Astrocyte (in vitro differentiated cells and primary cell): ENCODE results near the gene KCNH4. TPM values are rescaled to one million over a fixed set of nuclear protein-coding genes. Genes with fewer than 3 reads are reported as not detected.

Experiments
- DNase-seq: peaks from one replicate; pipeline ENCODE4 v3.0.0-alpha.2; 2010; ENCODE audit warnings: low read depth
- FAIRE-seq: peaks from 2 replicates; lab custom pipeline; 2011; peaks lifted over from hg19 to GRCh38; lab: Jason Lieb, UNC
- H2AFZ ChIP-seq: 2 replicates; pipeline ENCODE4 v1.6.0; 2012; ENCODE audit warnings: low read depth, low read length, inconsistent platforms
- H3K27ac ChIP-seq: 2 replicates; pipeline ENCODE4 v1.5.1; 2011; ENCODE audit warnings: low read depth, low read length, inconsistent platforms
- H3K27me3 ChIP-seq: 2 replicates; pipeline ENCODE4 v1.6.0; 2011; ENCODE audit warnings: low read length, inconsistent platforms; ENCODE audit not compliant: insufficient read depth
- H3K36me3 ChIP-seq: 2 replicates; pipeline ENCODE4 v1.5.1; 2011; ENCODE audit warnings: low read length, inconsistent platforms; ENCODE audit not compliant: insufficient read depth
- H3K4me1 ChIP-seq: 2 replicates; pipeline ENCODE4 v1.5.1; 2011; ENCODE audit warnings: low read length, inconsistent platforms; ENCODE audit not compliant: insufficient read depth
- H3K4me2 ChIP-seq: 2 replicates; pipeline ENCODE4 v1.6.0; 2012; ENCODE audit warnings: low read length, inconsistent platforms
- H3K4me3 ChIP-seq: 2 replicates; pipeline ENCODE4 v1.5.1; 2011; ENCODE audit warnings: low read depth, mild to moderate bottlenecking, low read length, inconsistent platforms; ENCODE audit not compliant: insufficient read depth
- H3K79me2 ChIP-seq: 2 replicates; pipeline ENCODE4 v1.6.0; 2012; ENCODE audit warnings: mild to moderate bottlenecking, low read length, inconsistent platforms; ENCODE audit not compliant: insufficient read depth
- H3K9ac ChIP-seq: 2 replicates; pipeline ENCODE4 v1.6.0; 2012; ENCODE audit warnings: mild to moderate bottlenecking, low read length, inconsistent platforms
- H3K9me3 ChIP-seq: 2 replicates; pipeline ENCODE4 v1.5.1; 2012; ENCODE audit warnings: low read depth, mild to moderate bottlenecking, low read length, inconsistent platforms; ENCODE audit not compliant: insufficient read depth
- H4K20me1 ChIP-seq: 2 replicates; pipeline ENCODE4 v1.6.0; 2012; ENCODE audit warnings: low read length, inconsistent platforms; ENCODE audit not compliant: insufficient read depth
- H3K27ac Mint-ChIP-seq: one replicate; pipeline ENCODE4 v1.8.0; 2021; ENCODE audit warnings: mild to moderate bottlenecking, mixed read lengths; ENCODE audit not compliant: unreplicated experiment
- H3K27me3 Mint-ChIP-seq: one replicate; pipeline ENCODE4 v1.8.0; 2021; ENCODE audit warnings: low read depth, mixed read lengths; ENCODE audit not compliant: unreplicated experiment
- H3K36me3 Mint-ChIP-seq: one replicate; pipeline ENCODE4 v1.8.0; 2021; ENCODE audit warnings: low read depth, mixed read lengths; ENCODE audit not compliant: unreplicated experiment
- H3K4me1 Mint-ChIP-seq: one replicate; pipeline ENCODE4 v1.8.0; 2021; ENCODE audit warnings: low read depth, mixed read lengths; ENCODE audit not compliant: unreplicated experiment
- H3K4me3 Mint-ChIP-seq: one replicate; pipeline ENCODE4 v1.8.0; 2021; ENCODE audit warnings: mild to moderate bottlenecking, moderate library complexity, mixed read lengths; ENCODE audit not compliant: unreplicated experiment
- H3K9me3 Mint-ChIP-seq: one replicate; pipeline ENCODE4 v1.8.0; 2021; ENCODE audit warnings: mild to moderate bottlenecking, mixed read lengths; ENCODE audit not compliant: unreplicated experiment
- CTCF ChIP-seq: IDR thresholded peaks from 2 replicates; pipeline ENCODE4 v1.5.1; 2011; ENCODE audit warnings: low read depth, mild to moderate bottlenecking, inconsistent platforms, low read length, moderate library complexity; ENCODE audit not compliant: insufficient read depth
- EZH2 ChIP-seq: IDR thresholded peaks from 2 replicates; pipeline ENCODE4 v1.6.1; 2012; ENCODE audit warnings: mild to moderate bottlenecking, low read length, inconsistent platforms; ENCODE audit not compliant: insufficient read depth
- total RNA-seq: library from RNA; stranded (reverse); gene quantifications from 2 replicates; pipeline ENCODE4 v1.2.1, GENCODE V29; 2021

KCNH4 gene
- total RNA-seq, 1 donor from 2014 or later: not detected

DNA sequence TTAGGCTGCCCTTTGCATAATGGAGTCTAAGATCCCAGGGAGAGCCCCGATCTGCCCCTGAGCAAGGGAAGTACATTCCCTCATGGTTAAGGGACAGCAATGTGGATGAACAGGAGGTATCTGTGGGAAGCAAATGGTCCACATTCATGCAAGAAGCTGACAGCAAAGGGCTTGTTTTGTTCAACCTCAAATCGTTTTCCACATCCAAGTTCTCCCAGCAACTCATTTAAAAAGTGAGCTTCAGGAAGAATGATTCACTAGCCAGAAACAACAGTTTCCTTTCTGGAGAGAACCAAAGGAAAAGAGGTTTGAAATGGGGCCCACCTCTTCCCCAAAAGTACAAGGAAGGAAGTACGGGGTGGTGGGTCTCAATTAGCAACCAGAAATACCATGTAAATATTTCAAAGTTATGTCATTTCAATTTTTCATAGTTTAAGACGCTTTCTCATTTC is 48.9 kb downstream of the KCNH4 start:
- peak; percentile 77 for FAIRE-seq
- H3K9me3 Mint-ChIP-seq: no peaks in the 10 kb centered on the region
- Histone ChIP-seq H3K4me3 (no peak overlapping the region), H3K4me2 (peak overlapping the region; percentile 41), H4K20me1 (peaks cover 80% of the 10 kb centered on the region), H3K27ac (peak overlapping the region; percentile 25), H3K36me3 (peaks cover 23% of the 10 kb centered on the region), H3K79me2 (peaks cover 82% of the 10 kb centered on the region), H3K9ac (peak overlapping the region; percentile 9), H2AFZ (no peak overlapping the region), H3K27me3 (no peaks in the 10 kb centered on the region), H3K9me3 (no peaks in the 10 kb centered on the region), H3K4me1 (peaks cover 41% of the 10 kb centered on the region)
- no peaks in the 10 kb centered on the region for H3K27me3 Mint-ChIP-seq
- peak overlapping the region; percentile 23 for H3K4me3 Mint-ChIP-seq
- peaks cover 24% of the 10 kb centered on the region for H3K36me3 Mint-ChIP-seq
- TF ChIP-seq CTCF: no peak
- no peak for TF ChIP-seq EZH2
- no peak overlapping the region for H3K27ac Mint-ChIP-seq
- peak; percentile 47 for DNase-seq
- H3K4me1 Mint-ChIP-seq: peaks cover 72% of the 10 kb centered on the region

DNA sequence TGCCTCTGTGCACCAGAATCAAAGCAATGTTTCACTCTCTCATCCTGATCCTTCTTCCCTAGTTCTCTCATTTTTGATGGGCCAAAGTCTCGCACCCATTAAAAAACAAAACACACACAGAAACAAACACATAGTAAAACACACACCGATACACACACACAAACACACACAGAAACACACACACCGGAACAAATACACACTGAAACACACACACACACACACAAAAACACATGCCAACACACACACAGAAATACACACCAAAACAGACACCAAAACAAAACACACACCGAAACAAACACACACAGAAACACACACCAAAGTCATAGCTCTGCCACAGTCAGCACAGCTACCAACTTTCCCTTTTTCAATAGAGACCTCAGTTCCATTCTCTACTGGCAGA is 49.7 kb downstream of the KCNH4 start:
- Histone ChIP-seq H4K20me1 (peaks cover 78% of the 10 kb centered on the region), H2AFZ (no peak overlapping the region), H3K9me3 (no peaks in the 10 kb centered on the region), H3K9ac (no peak overlapping the region), H3K4me2 (peak overlapping the region; percentile 41), H3K4me1 (peaks cover 40% of the 10 kb centered on the region), H3K4me3 (no peak overlapping the region), H3K79me2 (peaks cover 75% of the 10 kb centered on the region), H3K27me3 (no peaks in the 10 kb centered on the region), H3K27ac (no peak overlapping the region), H3K36me3 (peaks cover 27% of the 10 kb centered on the region)
- Mint-ChIP-seq H3K36me3 (peaks cover 24% of the 10 kb centered on the region), H3K27me3 (no peaks in the 10 kb centered on the region), H3K9me3 (no peaks in the 10 kb centered on the region), H3K27ac (peak overlapping the region; percentile 60), H3K4me1 (peaks cover 71% of the 10 kb centered on the region), H3K4me3 (peak overlapping the region; percentile 63)
- TF ChIP-seq EZH2: no peak
- no peak for TF ChIP-seq CTCF
- FAIRE-seq: no peak
- no peak for DNase-seq

DNA sequence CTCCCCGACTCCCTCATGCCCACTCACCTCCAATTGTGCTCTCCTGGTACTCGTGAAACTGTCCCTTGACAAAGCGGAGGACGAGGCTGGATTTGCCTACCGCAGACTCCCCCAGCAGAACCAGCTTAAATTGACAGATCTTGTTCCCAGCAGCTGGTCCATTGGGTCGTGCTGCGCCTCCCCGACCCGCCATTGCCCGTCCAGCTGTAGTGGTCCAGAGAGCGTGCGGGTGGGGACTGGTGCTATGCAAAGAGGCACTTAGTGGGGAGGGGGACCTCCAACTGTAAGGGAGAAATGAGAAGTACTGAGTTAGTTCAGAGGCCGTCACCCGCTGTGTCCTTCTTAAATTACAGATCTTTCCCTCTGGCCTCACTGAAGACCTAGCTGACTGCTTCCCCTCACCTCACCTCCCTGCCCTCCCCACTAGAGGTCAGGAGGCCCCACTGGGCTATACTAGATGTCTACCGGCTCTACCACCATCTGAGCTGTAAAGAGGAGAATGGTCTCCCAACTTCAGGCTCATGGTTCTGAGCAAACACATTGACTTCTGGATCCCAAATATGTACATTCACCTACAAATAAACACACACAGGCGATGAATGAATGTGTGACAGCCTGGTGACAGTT is 50.5 kb downstream of the KCNH4 start:
- Histone ChIP-seq H3K79me2 (peaks cover 66% of the 10 kb centered on the region), H3K4me2 (no peak overlapping the region), H3K9ac (no peak overlapping the region), H3K9me3 (no peaks in the 10 kb centered on the region), H2AFZ (no peak overlapping the region), H3K27me3 (no peaks in the 10 kb centered on the region), H3K36me3 (peaks cover 27% of the 10 kb centered on the region), H3K4me1 (peaks cover 31% of the 10 kb centered on the region), H4K20me1 (peaks cover 69% of the 10 kb centered on the region), H3K27ac (no peak overlapping the region), H3K4me3 (no peak overlapping the region)
- no peak for DNase-seq
- no peaks in the 10 kb centered on the region for H3K27me3 Mint-ChIP-seq
- H3K36me3 Mint-ChIP-seq: peaks cover 21% of the 10 kb centered on the region
- H3K4me1 Mint-ChIP-seq: peaks cover 63% of the 10 kb centered on the region
- no peak overlapping the region for H3K4me3 Mint-ChIP-seq
- no peak for FAIRE-seq
- no peaks in the 10 kb centered on the region for H3K9me3 Mint-ChIP-seq
- peak overlapping the region; percentile 28 for H3K27ac Mint-ChIP-seq
- TF ChIP-seq EZH2 (no peak), CTCF (no peak)
